Epithelial cell of umbilical artery (primary cell): ENCODE data around the gene ASIC4. TPM values are rescaled to one million over a fixed set of nuclear protein-coding genes. Genes with fewer than 3 reads are reported as not detected.

Source experiments
- total RNA-seq: library from RNA; depleted of rRNA; stranded (reverse); fragments of >200 nt; gene quantifications from 2 replicates; pipeline ENCODE4 v1.2.3, GENCODE V29; 2014

Gene ASIC4, protein sequence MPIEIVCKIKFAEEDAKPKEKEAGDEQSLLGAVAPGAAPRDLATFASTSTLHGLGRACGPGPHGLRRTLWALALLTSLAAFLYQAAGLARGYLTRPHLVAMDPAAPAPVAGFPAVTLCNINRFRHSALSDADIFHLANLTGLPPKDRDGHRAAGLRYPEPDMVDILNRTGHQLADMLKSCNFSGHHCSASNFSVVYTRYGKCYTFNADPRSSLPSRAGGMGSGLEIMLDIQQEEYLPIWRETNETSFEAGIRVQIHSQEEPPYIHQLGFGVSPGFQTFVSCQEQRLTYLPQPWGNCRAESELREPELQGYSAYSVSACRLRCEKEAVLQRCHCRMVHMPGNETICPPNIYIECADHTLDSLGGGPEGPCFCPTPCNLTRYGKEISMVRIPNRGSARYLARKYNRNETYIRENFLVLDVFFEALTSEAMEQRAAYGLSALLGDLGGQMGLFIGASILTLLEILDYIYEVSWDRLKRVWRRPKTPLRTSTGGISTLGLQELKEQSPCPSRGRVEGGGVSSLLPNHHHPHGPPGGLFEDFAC
- not detected in 2 replicates for total RNA-seq

DNA sequence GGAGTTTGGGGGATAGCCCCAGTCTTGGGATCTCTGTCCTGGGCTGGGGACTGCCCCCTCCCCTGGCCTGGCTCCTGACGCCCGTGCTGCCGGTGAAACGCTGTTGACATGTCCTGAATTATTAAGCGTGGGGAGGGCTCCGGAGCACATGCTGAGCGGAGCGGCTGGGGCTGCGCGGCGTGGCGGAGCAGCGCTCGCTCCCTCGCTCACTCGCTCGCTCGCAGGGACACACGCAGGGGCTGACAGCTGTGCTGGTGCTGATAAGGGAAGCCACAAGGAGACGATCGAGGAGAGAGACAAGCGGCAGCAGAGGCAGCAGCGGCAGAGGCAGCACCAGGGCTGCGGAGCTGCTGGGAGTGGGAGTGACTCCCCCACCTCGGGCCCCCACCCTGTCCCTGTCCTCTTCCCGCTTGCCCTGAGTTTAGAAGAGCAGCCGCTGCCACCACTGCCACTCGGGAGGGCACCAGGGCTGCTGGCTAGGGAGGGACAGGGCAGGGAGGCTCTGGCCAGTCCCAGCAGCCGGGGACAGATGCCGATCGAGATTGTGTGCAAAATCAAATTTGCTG lies at the start of gene ASIC4:
Gene ASIC4 (plus strand): TSS at position 287 of the 566 bp plus-strand sequence. CDS start 243 bp downstream, at position 530.

DNA sequence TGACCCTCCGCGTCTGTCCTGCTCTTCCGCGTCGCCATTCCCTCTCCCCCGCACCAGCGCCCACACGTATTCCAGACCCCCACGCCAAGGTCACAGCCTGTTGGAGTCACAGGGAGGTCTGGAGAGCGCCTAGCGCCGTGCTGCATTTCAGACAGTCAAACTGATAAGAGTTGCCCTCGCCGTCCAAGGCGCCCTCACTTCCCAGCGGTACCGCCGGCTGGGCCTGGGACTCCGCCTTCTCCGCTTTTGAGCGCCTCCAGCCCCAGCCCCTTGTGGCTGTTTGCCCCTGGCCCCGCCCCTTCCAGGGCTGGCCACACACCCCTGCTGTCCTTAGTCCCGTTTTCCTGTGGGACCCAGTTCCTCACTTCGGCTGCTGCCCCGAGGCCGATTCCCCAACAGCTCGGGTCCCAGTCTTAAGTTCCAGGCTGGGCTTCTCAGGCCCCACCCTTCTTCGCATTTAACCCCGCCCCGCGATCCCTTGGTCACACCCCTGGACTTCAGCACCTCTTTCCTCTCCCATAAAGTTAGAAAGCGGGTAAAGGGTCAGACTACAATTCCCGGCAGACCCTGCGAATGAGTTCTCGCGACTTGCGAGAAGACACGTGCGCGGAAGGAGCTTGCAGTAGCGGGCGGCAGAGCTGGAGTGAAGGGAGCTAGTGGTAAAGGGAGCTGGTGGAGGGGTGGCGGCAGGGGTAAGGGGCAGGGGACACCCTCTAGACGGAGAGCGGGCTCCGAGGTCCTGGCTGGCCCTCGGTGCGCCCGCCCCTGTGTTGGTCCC lies 15.8 kb upstream of the ASIC4 start, which contains the start of gene GMPPA:
Gene GMPPA (plus strand): TSS at position 612 of the 778 bp plus-strand sequence. CDS start 1,085 bp downstream, outside the sequence.

DNA sequence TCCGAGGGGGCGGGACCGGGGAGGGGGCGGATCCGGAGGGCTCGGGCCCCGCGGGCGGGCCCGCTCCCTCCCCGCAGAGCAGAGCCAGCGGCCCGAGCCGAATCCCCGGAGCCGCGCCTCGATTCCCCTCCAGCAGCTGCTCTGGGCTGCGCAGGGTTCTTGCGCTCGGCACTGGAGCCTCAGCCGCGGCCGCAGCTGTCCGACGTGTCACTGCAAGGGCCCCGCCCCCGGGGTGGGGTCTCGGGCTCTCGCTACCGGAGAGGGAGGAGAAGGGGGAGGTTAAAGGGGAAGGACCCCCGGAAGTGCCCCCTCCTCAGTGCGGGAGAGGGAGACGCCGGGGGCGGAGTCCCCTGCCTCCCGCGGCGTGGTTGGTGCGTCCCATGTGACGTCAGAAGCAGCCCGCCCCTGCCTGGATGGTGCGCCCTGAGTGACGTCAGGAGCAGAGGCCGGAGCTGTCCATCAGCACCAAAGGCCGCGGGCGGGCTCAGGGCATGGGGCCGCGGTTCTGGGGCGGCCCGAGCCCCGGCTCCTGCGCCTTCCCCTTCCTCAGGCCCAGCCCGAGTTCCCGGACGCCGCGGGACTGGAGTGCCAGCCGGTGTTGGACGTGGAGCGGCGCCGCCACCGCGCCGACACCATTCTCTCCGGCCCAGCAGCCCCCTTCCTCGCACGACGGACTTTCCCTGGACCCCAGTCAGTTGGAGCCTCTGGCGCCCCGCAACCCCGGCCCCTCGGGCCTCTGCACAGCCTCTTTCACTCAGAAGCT lies 29.5 kb downstream of the ASIC4 start, which contains the start of the genes CHPF and TMEM198:
Gene CHPF (minus strand): TSS at position 214 of the 763 bp plus-strand sequence. CDS start 271 bp downstream, outside the sequence.
Gene TMEM198 (plus strand): TSS at position 433 of the 763 bp plus-strand sequence. CDS start 700 bp downstream, outside the sequence.

DNA sequence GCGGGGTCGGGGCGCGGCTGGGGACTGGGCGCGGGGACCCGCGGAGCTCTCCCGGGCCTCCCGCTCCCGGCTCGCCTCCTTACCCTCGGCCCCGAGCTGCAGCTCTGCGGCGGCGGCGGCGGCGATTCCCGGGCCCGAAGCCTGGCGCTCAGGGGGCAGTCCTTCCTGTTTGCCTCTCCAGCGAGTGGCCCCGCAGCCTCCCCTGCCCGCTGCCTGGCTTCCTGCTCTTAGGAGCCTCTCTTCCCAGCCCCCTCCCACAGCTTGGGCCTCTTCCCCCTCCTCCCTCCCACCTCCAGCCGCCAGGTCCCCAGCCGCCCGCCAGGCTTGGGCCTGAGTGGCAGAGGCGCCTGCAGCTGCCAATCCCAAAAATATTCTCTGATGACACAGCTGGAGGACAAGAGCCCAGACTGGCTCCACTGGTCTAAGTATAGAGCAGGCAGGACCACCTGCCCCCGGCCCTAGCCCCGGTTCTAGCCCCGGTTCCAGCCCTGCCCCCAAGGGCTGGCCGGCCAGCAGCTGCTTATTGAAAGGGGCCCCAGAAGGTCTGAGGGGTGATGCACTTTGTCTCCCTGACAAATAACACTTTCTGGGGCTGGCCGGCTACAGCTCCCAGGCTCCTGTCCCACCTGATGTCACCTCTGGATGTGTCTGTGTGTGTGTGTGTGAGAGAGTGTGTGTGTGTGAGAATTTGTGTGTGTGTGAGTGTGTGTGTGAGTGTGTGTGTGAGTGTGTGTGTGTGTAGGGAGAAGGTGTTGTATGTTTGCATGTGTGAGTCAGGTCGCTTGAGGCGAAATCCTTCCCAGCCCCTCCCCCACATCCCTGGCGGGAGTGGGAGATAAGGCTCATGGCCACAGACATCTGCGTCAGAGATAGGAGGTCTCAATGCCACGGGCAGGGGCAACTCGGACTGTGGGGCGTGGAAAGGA lies 57.3 kb downstream of the ASIC4 start, which contains the start of gene OBSL1:
Gene OBSL1 (minus strand): TSS at position 229 of the 926 bp plus-strand sequence. CDS start 307 bp downstream, outside the sequence.

DNA sequence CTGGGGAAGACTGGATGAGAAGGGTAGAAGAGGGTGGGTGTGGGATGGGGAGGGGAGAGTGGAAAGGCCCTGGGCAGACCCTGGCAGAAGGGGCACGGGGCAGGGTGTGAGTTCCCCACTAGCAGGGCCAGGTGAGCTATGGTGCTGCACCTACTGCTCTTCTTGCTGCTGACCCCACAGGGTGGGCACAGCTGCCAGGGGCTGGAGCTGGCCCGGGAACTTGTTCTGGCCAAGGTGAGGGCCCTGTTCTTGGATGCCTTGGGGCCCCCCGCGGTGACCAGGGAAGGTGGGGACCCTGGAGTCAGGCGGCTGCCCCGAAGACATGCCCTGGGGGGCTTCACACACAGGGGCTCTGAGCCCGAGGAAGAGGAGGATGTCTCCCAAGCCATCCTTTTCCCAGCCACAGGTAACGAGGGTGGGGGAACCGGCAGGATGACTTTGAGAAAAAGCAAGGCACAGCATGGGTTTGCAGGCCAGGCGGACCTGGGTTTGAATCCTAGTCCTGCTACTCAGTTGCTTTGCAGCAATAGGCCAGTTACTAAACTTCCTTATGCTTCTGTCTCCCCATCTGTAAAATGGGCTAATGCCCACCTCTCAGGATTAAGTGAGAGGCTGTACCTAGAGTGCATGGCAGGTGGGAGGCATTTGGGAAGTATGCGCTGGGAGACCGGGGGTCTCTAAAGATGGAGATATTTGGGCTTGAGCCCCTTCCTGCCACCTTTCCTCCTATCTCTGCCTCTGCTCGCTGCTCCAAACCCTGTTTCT lies 58.1 kb downstream of the ASIC4 start, which contains the start of gene INHA:
Gene INHA (plus strand): TSS at position 74 of the 765 bp plus-strand sequence. CDS start 65 bp downstream, at position 139.

Other genes starting within 250 kb of the ASIC4 start
- gene DNAJB2, start 235.1 kb upstream of the ASIC4 start, total RNA-seq = 13.2 and 13.3 TPM in 2 replicates
- gene PTPRN, start 205.1 kb upstream of the ASIC4 start, total RNA-seq = under 0.01 and 1.5 TPM in 2 replicates
- gene RESP18, start 181.7 kb upstream of the ASIC4 start, total RNA-seq = not detected in 2 replicates
- 47.4 and 60.8 TPM in 2 replicates for gene DNPEP, start 126.6 kb upstream of the ASIC4 start, total RNA-seq
- under 0.01 and 1.2 TPM in 2 replicates for gene DES, start 96.1 kb upstream of the ASIC4 start, total RNA-seq
- 0.30 and 0.32 TPM in 2 replicates for gene SPEG, start 79.6 kb upstream of the ASIC4 start, total RNA-seq
- 39.3 and 46.4 TPM in 2 replicates for gene GMPPA, start 15.6 kb upstream of the ASIC4 start, total RNA-seq
- 0.97 and 5.5 TPM in 2 replicates for gene CHPF, start 29.3 kb downstream of the ASIC4 start, total RNA-seq
- not detected in 2 replicates for gene TMEM198, start 29.5 kb downstream of the ASIC4 start, total RNA-seq
- gene OBSL1, start 57.1 kb downstream of the ASIC4 start, total RNA-seq = 13.0 and 13.2 TPM in 2 replicates
- gene INHA, start 57.8 kb downstream of the ASIC4 start, total RNA-seq = not detected in 2 replicates
- 5.8 and 7.3 TPM in 2 replicates for gene STK11IP, start 83.4 kb downstream of the ASIC4 start, total RNA-seq
- under 0.01 TPM in 1 of 2 replicates, not detected in the other for gene SLC4A3, start 113.1 kb downstream of the ASIC4 start, total RNA-seq